Measurements from ENCODE around the gene SLC16A12.

SLC16A12 gene

DNA sequence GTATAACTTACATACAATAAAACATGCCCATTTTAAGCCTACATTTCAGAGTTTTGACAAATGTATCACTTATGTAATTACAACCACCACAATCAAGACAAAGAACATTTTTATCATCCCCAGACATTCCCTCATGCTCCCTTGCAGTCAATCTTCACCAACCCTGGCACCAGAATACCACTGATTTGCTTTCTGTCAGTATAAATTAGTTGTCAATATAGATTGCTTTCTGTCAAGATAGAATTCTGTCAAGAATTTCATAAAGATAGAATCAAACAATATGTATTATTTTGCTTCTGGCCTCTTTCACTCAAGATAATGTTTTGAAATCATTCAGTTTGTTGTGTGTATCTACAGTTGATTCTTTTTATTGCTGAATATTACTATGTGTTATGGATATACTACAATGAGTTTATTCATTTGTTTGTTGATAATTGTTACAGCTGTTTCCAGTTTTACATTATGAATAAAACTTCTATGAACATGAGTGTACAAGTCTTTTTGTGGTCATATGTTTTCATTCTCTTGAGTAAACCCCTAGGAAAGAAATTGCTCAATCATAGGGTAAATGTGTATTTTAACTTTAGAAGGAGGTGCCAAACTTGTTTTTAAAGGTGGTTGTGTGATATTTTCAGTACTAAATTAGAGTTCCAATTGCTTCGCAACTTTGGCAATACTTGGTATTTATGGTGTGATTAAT lies 64.1 kb downstream of the SLC16A12 start (continued):
- TF ChIP-seq ZSCAN23 (tag by site-specific recombination; IDR thresholded peaks at IDR 0.05) (no peak), ZNF416 (tag by site-specific recombination; IDR thresholded peaks at IDR 0.05) (no peak), ZNF677 (tag by site-specific recombination; IDR thresholded peaks at IDR 0.05) (no peak), ZNF658 (tag by site-specific recombination; IDR thresholded peaks at IDR 0.05) (no peak), ZNF629 (tag by site-specific recombination; IDR thresholded peaks at IDR 0.05) (no peak), ZNF184 (tag by site-specific recombination; IDR thresholded peaks at IDR 0.05) (no peak), ZNF266 (tag by site-specific recombination; IDR thresholded peaks at IDR 0.05; ENCODE audit: low read depth) (no peak), ZNF132 (tag by site-specific recombination; IDR thresholded peaks at IDR 0.05; ENCODE audit: borderline replicate concordance) (no peak)
- TF ChIP-seq, protein P1, sequence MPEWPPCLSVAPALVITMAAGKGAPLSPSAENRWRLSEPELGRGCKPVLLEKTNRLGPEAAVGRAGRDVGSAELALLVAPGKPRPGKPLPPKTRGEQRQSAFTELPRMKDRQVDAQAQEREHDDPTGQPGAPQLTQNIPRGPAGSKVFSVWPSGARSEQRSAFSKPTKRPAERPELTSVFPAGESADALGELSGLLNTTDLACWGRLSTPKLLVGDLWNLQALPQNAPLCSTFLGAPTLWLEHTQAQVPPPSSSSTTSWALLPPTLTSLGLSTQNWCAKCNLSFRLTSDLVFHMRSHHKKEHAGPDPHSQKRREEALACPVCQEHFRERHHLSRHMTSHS (tag by site-specific recombination; IDR thresholded peaks at IDR 0.05) = no peak

- no peak for TF ChIP-seq ZNF426 (tag by site-specific recombination; IDR thresholded peaks at IDR 0.05)
- no peak for TF ChIP-seq WT1 (tag by site-specific recombination; IDR thresholded peaks at IDR 0.05)
- no peak for TF ChIP-seq ZSCAN30 (tag by site-specific recombination; IDR thresholded peaks at IDR 0.05)
- TF ChIP-seq ZIC2 (tag by site-specific recombination; IDR thresholded peaks at IDR 0.05) = no peak
- TF ChIP-seq ZNF624 (tag by site-specific recombination; IDR thresholded peaks at IDR 0.05) = no peak
- TF ChIP-seq, protein P2, sequence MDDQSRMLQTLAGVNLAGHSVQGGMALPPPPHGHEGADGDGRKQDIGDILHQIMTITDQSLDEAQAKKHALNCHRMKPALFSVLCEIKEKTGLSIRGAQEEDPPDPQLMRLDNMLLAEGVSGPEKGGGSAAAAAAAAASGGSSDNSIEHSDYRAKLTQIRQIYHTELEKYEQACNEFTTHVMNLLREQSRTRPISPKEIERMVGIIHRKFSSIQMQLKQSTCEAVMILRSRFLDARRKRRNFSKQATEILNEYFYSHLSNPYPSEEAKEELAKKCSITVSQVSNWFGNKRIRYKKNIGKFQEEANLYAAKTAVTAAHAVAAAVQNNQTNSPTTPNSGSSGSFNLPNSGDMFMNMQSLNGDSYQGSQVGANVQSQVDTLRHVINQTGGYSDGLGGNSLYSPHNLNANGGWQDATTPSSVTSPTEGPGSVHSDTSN (CRISPR knock-in tag; IDR thresholded peaks at IDR 0.05) = no peak
- TF ChIP-seq ZNF473 (tag by site-specific recombination; IDR thresholded peaks at IDR 0.05) = no peak
- TF ChIP-seq ZNF266 (tag by site-specific recombination; IDR thresholded peaks at IDR 0.05; ENCODE audit: low read depth) = no peak
- TF ChIP-seq ZBTB20 (tag by site-specific recombination; IDR thresholded peaks at IDR 0.05) = no peak
- no peak for TF ChIP-seq ZNF404 (tag by site-specific recombination; IDR thresholded peaks at IDR 0.05)
- TF ChIP-seq ZFHX2 (tag by site-specific recombination; conservative IDR thresholded peaks at IDR 0.05) = no peak
- Histone ChIP-seq H3K27ac (ENCODE audit: extremely low read depth, low read depth, low read length) (no peak overlapping the region), H3K4me3 (ENCODE audit: low read depth, low read length) (no peak overlapping the region), H3K36me3 (ENCODE audit: control insufficient read depth in 2 of 2, insufficient read depth in 1 of 2, low read length in 2 of 2) (no peaks in the 10 kb centered on the region), H3K9me3 (ENCODE audit: control insufficient read depth, insufficient read depth, low read depth, low read length) (no peaks in the 10 kb centered on the region), H3K4me1 (ENCODE audit: control insufficient read depth, insufficient read depth, low read length) (no peaks in the 10 kb centered on the region; the same call in 1 of the 2 replicates)
- POLR2A ChIA-PET = interaction anchor here (0.7 kb wide), 1 partner anchor 31 kb away, joined by 3 read pairs; no protein-coding TSS in a partner anchor
- CTCF ChIA-PET = no interaction called here
Observed at GRCh38 chr10:89470628-89471027, 64.8 kb downstream of the SLC16A12 start.

DNA sequence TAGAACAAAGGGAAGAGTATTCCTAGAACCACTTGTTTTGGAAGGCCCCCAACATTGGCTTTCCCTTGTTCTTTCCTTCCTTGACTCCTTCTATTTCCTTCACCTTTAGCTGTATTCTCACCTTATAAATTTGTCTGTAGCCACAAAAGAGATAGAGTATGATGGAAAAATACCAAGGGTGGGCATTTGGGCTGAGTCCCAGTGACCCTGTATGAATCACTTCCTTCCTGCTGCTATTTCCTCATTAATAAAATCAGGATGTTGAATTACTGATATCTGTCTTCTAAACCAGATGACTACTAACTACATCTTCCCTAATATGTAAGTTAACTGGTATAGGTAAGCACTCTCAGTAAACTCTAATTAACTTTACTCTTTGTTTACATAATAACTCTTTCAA lies 65.9 kb downstream of the SLC16A12 start:
- Histone ChIP-seq H3K4me3 (ENCODE audit: low read depth, low read length) (no peak overlapping the region), H3K27ac (ENCODE audit: extremely low read depth, low read depth, low read length) (no peak overlapping the region), H3K9me3 (ENCODE audit: control insufficient read depth, insufficient read depth, low read depth, low read length) (no peaks in the 10 kb centered on the region), H3K36me3 (ENCODE audit: control insufficient read depth in 2 of 2, insufficient read depth in 1 of 2, low read length in 2 of 2) (no peaks in the 10 kb centered on the region), H3K4me1 (ENCODE audit: control insufficient read depth, insufficient read depth, low read length) (no peaks in the 10 kb centered on the region; the same call in 1 of the 2 replicates)
- ChIA-PET POLR2A (no interaction called here), CTCF (no interaction called here)
- TF ChIP-seq ZNF518A (tag by site-specific recombination; conservative IDR thresholded peaks at IDR 0.05; ENCODE audit: low read depth) (no peak), SETDB1 (IDR thresholded peaks at IDR 0.05; ENCODE audit: insufficient read length, low read length) (no peak), ZBTB10 (tag by site-specific recombination; IDR thresholded peaks at IDR 0.05) (no peak), ZNF48 (tag by site-specific recombination; IDR thresholded peaks at IDR 0.05) (no peak), GFI1B (tag by site-specific recombination; IDR thresholded peaks at IDR 0.05) (no peak)
